Left lung (tissue), 10 donors: ENCODE results near the gene NCBP1. TPM values are rescaled to one million over a fixed set of nuclear protein-coding genes. Genes with fewer than 3 reads are reported as not detected.

ENCODE experiments used
- ATAC-seq: fragments of 200-7000 bp; cut with Tn5 transposase; one replicate; pipeline ENCODE4 v1.9.1; 2020; ENCODE audit warnings: moderate library complexity
- DNase-seq, 4 donors: peaks; one replicate each; pipeline ENCODE4 v3.0.0-alpha.2; 2013 to 2020
- H3K27ac ChIP-seq, 2 donors: fragments of 200-600 bp; sonication (generic) in 1 of 2; one replicate each; pipeline versions ENCODE4 v1.5.0 to v1.8.0; 2020 to 2021
- H3K27me3 ChIP-seq, 2 donors: fragments of 200-600 bp; sonication (generic) in 1 of 2; one replicate each; pipeline versions ENCODE4 v1.5.0 to v1.8.0; 2020 to 2021
- H3K36me3 ChIP-seq, 2 donors: fragments of 200-600 bp; sonication (generic) in 1 of 2; one replicate each; pipeline versions ENCODE4 v1.5.0 to v1.8.0; 2020 to 2021
- H3K4me1 ChIP-seq, 2 donors: fragments of 200-600 bp; one replicate each; pipeline ENCODE4 v1.8.0; 2021
- H3K4me3 ChIP-seq, 2 donors: fragments of 200-600 bp; sonication (generic) in 1 of 2; one replicate each; pipeline versions ENCODE4 v1.5.0 to v1.8.0; 2020 to 2021; ENCODE audit warnings: mild to moderate bottlenecking in 1 of 2
- H3K9me3 ChIP-seq, 2 donors: fragments of 200-600 bp; sonication (generic) in 1 of 2; one replicate each; pipeline versions ENCODE4 v1.5.0 to v1.8.0; 2020 to 2021
- intact Hi-C, 2 donors: fragments of 100-400 bp; cut with DNase I; formaldehyde crosslinking; loops; one replicate each; pipeline versions ENCODE4 v1.11.2 to v1.14.2; 2022
- polyA plus RNA-seq, 6 donors: library from polyadenylated mRNA; unstranded; fragments of 120-200 nt; gene quantifications; one replicate each; pipeline ENCODE4 v1.2.1, GENCODE V29; 2013; ENCODE audit not compliant: insufficient read length in 6 of 6
- total RNA-seq, 2 donors: library from RNA; stranded (reverse); fragmentation: NEBNext Ultra II Directional; extraction: Animal tissue kit (Norgen Biotek cat#: 25700); gene quantifications; one replicate each; pipeline ENCODE4 v1.2.1, GENCODE V29; 2021
- TF ChIP-seq, protein P1 (sequence below), 2 donors: fragments of 200-600 bp; sonication (generic) in 1 of 2; IDR thresholded peaks; one replicate each; pipeline versions ENCODE4 v1.5.0 to v1.8.0; 2021; ENCODE audit warnings: antibody characterized with exemption in 2 of 2
- donor health status: DM: no; HTN: yes; CAD: no.
- donor health status: DM: no; HTN: no; CAD: no.

The NCBP1 gene
- total and polyA plus RNA-seq, 8 donors, result 28.7 to 54.2 (median 49.1) TPM

DNA sequence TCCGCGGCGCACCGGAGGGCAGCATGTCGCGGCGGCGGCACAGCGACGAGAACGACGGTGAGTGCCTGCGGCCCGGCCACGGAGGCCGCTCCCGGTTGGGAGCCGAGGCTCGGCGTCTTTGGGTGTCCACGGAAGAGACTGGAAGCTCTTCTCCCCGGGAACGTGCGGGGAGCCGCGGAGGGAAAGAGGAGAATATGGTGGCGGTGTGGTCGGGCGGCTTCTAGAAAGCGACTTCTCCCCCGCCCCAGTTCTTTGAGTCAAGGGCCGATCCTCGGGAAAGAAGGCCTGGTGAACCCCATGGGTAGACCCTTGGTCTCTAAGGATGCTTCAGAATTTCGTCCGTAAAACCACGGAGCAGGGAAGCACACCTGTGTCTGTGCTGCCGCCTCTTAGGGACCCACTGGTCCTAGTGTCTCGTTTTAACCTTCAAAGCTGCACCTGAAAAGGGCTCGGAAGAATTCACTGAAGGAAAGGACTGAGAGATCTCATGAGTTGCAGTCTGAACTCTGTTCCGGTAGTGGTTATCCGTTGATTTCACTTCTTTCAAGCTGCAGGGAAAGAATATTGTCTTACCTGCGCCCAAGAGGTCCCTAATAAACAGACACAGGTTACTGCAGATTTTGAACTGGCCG lies 354 bp downstream of the NCBP1 start:
- no peaks in the 10 kb centered on the region for H3K9me3 ChIP-seq
- DNase-seq, result peak in 1 of 4 donors; percentile 4
- ATAC-seq, result peak; percentile 3
- intact Hi-C loops, result no loop called here
- H3K27ac ChIP-seq, result peak overlapping the region; percentile 95 to 98
- TF ChIP-seq, protein P1, sequence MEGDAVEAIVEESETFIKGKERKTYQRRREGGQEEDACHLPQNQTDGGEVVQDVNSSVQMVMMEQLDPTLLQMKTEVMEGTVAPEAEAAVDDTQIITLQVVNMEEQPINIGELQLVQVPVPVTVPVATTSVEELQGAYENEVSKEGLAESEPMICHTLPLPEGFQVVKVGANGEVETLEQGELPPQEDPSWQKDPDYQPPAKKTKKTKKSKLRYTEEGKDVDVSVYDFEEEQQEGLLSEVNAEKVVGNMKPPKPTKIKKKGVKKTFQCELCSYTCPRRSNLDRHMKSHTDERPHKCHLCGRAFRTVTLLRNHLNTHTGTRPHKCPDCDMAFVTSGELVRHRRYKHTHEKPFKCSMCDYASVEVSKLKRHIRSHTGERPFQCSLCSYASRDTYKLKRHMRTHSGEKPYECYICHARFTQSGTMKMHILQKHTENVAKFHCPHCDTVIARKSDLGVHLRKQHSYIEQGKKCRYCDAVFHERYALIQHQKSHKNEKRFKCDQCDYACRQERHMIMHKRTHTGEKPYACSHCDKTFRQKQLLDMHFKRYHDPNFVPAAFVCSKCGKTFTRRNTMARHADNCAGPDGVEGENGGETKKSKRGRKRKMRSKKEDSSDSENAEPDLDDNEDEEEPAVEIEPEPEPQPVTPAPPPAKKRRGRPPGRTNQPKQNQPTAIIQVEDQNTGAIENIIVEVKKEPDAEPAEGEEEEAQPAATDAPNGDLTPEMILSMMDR (IDR thresholded peaks at IDR 0.05), result no peak
- no peaks in the 10 kb centered on the region for H3K27me3 ChIP-seq
- H3K4me3 ChIP-seq, result peak overlapping the region; percentile 86 to 89
- no peaks in the 10 kb centered on the region for H3K36me3 ChIP-seq
- peaks cover 22 to 53% of the 10 kb centered on the region in 2 donors for H3K4me1 ChIP-seq

- no peak overlapping the region for H3K27ac ChIP-seq
- peak overlapping the region in 1 of 2 donors; percentile 89 for H3K4me3 ChIP-seq
- H3K9me3 ChIP-seq, result no peaks in the 10 kb centered on the region
- H3K27me3 ChIP-seq, result no peaks in the 10 kb centered on the region
- peaks cover 22 to 54% of the 10 kb centered on the region in 2 donors for H3K4me1 ChIP-seq
- no peaks in the 10 kb centered on the region for H3K36me3 ChIP-seq
- intact Hi-C loops, result no loop called here
- ATAC-seq, result no peak
- TF ChIP-seq, protein P1 (IDR thresholded peaks at IDR 0.05), result no peak
- no peak for DNase-seq
These were observed 1.4 kb downstream of the NCBP1 start for GRCh38 chr9:97635026-97635425.

GRCh38 chr9:97636903-97637302 lies 3.3 kb downstream of the NCBP1 start:
- intact Hi-C loops, result no loop called here
- ATAC-seq (no peak), DNase-seq (no peak)
- TF ChIP-seq, protein P1 (IDR thresholded peaks at IDR 0.05), result no peak
- H3K27me3 ChIP-seq, result no peaks in the 10 kb centered on the region
- H3K27ac ChIP-seq, result no peak overlapping the region
- no peaks in the 10 kb centered on the region for H3K9me3 ChIP-seq
- H3K36me3 ChIP-seq, result peaks cover 0 to 7% of the 10 kb centered on the region in 2 donors
- peaks cover 17 to 48% of the 10 kb centered on the region in 2 donors for H3K4me1 ChIP-seq
- no peak overlapping the region for H3K4me3 ChIP-seq

- TF ChIP-seq, protein P1 (IDR thresholded peaks at IDR 0.05), result no peak
- peaks cover 13 to 43% of the 10 kb centered on the region in 2 donors for H3K4me1 ChIP-seq
- intact Hi-C loops, result no loop called here
These were observed 5.0 kb downstream of the NCBP1 start for GRCh38 chr9:97638666-97639065.

DNA sequence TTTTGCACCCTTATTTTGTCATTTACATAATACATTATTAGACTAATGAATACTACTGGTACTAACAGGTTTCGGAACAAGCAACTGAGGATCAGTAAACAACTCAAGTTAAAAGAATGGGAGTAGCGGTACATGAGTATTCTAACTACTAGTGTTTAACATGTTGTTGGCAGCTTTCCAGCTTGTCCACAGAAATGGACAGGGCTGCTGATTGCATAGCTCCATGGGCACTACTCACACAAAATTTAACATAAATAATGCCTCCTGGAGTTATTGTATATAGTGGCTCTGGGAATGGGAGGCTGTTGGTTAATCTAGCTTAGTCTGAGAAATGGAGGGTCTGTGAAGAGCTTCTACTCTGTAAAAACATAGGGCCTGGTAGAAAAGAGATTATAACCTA lies 6.7 kb downstream of the NCBP1 start:
- TF ChIP-seq, protein P1 (IDR thresholded peaks at IDR 0.05), result no peak
- no peaks in the 10 kb centered on the region for H3K27me3 ChIP-seq
- DNase-seq, result peak in 1 of 4 donors; percentile 26
- peaks cover 4 to 32% of the 10 kb centered on the region in 2 donors for H3K4me1 ChIP-seq
- intact Hi-C loops, result no loop called here
- ATAC-seq, result no peak
- H3K4me3 ChIP-seq, result no peak overlapping the region
- H3K36me3 ChIP-seq, result peaks cover 0 to 41% of the 10 kb centered on the region in 2 donors
- no peak overlapping the region for H3K27ac ChIP-seq
- H3K9me3 ChIP-seq, result no peaks in the 10 kb centered on the region

More at GRCh38 chr9:97638666-97639065, 5.0 kb downstream of the NCBP1 start:
- Histone ChIP-seq H3K9me3 (no peaks in the 10 kb centered on the region), H3K27me3 (no peaks in the 10 kb centered on the region), H3K27ac (no peak overlapping the region), H3K4me3 (no peak overlapping the region), H3K36me3 (peaks cover 0 to 25% of the 10 kb centered on the region in 2 donors)
- DNase-seq, result no peak
- ATAC-seq, result no peak
